H1 (cell line): ENCODE data around the gene FYB2. TPM values are rescaled to one million over a fixed set of nuclear protein-coding genes. Genes with fewer than 3 reads are reported as not detected.

Experiments used
- RXRA ChIP-seq: IDR thresholded peaks from 2 replicates; pipeline ENCODE4 v1.6.1; 2011; ENCODE audit warnings: low read depth, mild to moderate bottlenecking, low read length, moderate library complexity; ENCODE audit not compliant: insufficient read depth
- polyA plus RNA-seq, 7 experiments: library from polyadenylated mRNA; depleted of rRNA in 3 of 7; stranded (reverse) in 5 of 7; unstranded in 2 of 7; fragments of >200 nt in 5 of 7; fragments of 200-250 nt in 2 of 7; gene quantifications; 1 replicate in 5 of 7; 2 replicates in 1 of 7; 4 replicates in 1 of 7; pipeline versions ENCODE4 v1.2.1 to v1.2.3, GENCODE V29; 2011 to 2013; ENCODE audit warnings: missing spikeins in 2 of 7, mixed read lengths in 2 of 7
- total RNA-seq: library from RNA; stranded (reverse); fragmentation: NEBNext Ultra II Directional; extraction: Animal tissue kit (Norgen Biotek cat#: 25700); gene quantifications from 2 replicates; pipeline ENCODE4 v1.2.1, GENCODE V29; 2021
- TF ChIP-seq, protein P1 (sequence below): fragments of 300-600 bp; sonication (generic); IDR thresholded peaks from 2 replicates; pipeline ENCODE4 v1.7.1; 2012; ENCODE audit warnings: low read length, moderate library complexity, mild to moderate bottlenecking, inconsistent platforms; ENCODE audit not compliant: insufficient replicate concordance

The FYB2 gene
- total and polyA plus RNA-seq, 2 of the 8 experiments (the other 6 are each of a cell fraction or from before 2014, with no cell fraction given): 0.11 to 0.17 TPM

DNA sequence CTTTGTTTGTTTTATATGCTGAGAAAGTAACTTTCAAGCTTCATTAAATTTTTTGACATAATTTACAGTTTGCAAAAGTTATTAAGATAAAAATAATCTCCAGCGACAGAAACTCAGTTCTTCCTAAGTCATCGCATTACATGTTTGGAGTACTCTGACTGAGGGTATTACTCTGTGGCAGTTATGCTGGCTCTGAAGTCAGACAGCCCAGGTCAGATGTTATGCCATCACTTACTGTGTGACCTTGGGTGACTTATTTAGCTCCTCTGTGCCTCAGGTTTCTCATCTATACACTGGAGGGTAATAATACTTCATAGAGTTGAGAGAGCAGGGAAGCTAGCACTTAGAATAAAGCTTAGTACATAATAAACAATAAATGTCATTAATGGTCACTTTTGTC, 147.7 kb downstream of the FYB2 start (continued):
- TF ChIP-seq RXRA: no peak
- TF ChIP-seq, protein P1, sequence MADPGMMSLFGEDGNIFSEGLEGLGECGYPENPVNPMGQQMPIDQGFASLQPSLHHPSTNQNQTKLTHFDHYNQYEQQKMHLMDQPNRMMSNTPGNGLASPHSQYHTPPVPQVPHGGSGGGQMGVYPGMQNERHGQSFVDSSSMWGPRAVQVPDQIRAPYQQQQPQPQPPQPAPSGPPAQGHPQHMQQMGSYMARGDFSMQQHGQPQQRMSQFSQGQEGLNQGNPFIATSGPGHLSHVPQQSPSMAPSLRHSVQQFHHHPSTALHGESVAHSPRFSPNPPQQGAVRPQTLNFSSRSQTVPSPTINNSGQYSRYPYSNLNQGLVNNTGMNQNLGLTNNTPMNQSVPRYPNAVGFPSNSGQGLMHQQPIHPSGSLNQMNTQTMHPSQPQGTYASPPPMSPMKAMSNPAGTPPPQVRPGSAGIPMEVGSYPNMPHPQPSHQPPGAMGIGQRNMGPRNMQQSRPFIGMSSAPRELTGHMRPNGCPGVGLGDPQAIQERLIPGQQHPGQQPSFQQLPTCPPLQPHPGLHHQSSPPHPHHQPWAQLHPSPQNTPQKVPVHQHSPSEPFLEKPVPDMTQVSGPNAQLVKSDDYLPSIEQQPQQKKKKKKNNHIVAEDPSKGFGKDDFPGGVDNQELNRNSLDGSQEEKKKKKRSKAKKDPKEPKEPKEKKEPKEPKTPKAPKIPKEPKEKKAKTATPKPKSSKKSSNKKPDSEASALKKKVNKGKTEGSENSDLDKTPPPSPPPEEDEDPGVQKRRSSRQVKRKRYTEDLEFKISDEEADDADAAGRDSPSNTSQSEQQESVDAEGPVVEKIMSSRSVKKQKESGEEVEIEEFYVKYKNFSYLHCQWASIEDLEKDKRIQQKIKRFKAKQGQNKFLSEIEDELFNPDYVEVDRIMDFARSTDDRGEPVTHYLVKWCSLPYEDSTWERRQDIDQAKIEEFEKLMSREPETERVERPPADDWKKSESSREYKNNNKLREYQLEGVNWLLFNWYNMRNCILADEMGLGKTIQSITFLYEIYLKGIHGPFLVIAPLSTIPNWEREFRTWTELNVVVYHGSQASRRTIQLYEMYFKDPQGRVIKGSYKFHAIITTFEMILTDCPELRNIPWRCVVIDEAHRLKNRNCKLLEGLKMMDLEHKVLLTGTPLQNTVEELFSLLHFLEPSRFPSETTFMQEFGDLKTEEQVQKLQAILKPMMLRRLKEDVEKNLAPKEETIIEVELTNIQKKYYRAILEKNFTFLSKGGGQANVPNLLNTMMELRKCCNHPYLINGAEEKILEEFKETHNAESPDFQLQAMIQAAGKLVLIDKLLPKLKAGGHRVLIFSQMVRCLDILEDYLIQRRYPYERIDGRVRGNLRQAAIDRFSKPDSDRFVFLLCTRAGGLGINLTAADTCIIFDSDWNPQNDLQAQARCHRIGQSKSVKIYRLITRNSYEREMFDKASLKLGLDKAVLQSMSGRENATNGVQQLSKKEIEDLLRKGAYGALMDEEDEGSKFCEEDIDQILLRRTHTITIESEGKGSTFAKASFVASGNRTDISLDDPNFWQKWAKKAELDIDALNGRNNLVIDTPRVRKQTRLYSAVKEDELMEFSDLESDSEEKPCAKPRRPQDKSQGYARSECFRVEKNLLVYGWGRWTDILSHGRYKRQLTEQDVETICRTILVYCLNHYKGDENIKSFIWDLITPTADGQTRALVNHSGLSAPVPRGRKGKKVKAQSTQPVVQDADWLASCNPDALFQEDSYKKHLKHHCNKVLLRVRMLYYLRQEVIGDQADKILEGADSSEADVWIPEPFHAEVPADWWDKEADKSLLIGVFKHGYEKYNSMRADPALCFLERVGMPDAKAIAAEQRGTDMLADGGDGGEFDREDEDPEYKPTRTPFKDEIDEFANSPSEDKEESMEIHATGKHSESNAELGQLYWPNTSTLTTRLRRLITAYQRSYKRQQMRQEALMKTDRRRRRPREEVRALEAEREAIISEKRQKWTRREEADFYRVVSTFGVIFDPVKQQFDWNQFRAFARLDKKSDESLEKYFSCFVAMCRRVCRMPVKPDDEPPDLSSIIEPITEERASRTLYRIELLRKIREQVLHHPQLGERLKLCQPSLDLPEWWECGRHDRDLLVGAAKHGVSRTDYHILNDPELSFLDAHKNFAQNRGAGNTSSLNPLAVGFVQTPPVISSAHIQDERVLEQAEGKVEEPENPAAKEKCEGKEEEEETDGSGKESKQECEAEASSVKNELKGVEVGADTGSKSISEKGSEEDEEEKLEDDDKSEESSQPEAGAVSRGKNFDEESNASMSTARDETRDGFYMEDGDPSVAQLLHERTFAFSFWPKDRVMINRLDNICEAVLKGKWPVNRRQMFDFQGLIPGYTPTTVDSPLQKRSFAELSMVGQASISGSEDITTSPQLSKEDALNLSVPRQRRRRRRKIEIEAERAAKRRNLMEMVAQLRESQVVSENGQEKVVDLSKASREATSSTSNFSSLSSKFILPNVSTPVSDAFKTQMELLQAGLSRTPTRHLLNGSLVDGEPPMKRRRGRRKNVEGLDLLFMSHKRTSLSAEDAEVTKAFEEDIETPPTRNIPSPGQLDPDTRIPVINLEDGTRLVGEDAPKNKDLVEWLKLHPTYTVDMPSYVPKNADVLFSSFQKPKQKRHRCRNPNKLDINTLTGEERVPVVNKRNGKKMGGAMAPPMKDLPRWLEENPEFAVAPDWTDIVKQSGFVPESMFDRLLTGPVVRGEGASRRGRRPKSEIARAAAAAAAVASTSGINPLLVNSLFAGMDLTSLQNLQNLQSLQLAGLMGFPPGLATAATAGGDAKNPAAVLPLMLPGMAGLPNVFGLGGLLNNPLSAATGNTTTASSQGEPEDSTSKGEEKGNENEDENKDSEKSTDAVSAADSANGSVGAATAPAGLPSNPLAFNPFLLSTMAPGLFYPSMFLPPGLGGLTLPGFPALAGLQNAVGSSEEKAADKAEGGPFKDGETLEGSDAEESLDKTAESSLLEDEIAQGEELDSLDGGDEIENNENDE: no peak
